PC-9 (cell line): Measurements from ENCODE around the gene METTL16.

Experiments used
- EZH2 ChIP-seq: fragments of 200-600 bp; sonication (generic); IDR thresholded peaks from 2 replicates; pipeline ENCODE4 v1.8.0; 2017; ENCODE audit warnings: antibody characterized with exemption, low read depth
- TF ChIP-seq, protein P1 (sequence below): fragments of 200-600 bp; sonication (generic); conservative IDR thresholded peaks from 2 replicates; pipeline ENCODE4 v1.6.1; 2017; ENCODE audit warnings: mixed run types, antibody characterized with exemption, mild to moderate bottlenecking, moderate library complexity

DNA sequence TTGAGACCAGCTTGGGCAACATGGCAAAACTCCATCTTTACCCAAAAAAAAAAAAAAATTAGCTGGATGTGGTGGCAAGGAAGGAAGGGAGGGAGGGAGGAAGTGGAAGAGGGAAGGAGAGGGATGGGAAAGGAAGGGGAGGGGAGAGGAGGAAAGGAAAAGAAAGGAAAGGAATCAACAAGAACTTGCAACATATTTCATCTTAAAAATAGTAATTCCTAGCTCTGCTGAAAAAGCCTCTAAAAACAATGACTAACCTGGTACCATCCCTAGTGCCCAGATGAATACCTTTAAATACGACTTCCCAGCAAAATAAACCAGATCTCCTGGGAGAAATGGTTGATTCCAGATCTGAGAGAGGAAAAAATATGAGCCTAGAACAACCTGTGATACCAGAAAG is 83.8 kb downstream of the METTL16 start:
- TF ChIP-seq, protein P1, sequence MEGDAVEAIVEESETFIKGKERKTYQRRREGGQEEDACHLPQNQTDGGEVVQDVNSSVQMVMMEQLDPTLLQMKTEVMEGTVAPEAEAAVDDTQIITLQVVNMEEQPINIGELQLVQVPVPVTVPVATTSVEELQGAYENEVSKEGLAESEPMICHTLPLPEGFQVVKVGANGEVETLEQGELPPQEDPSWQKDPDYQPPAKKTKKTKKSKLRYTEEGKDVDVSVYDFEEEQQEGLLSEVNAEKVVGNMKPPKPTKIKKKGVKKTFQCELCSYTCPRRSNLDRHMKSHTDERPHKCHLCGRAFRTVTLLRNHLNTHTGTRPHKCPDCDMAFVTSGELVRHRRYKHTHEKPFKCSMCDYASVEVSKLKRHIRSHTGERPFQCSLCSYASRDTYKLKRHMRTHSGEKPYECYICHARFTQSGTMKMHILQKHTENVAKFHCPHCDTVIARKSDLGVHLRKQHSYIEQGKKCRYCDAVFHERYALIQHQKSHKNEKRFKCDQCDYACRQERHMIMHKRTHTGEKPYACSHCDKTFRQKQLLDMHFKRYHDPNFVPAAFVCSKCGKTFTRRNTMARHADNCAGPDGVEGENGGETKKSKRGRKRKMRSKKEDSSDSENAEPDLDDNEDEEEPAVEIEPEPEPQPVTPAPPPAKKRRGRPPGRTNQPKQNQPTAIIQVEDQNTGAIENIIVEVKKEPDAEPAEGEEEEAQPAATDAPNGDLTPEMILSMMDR = no peak
- no peak for TF ChIP-seq EZH2
